Measurements from ENCODE around the gene LCA5L.
"Not testable (repeated sequence)": the region's sequence is repeated elsewhere in the genome, so short reads cannot be mapped to it uniquely, and the experiment has no call there.

DNA sequence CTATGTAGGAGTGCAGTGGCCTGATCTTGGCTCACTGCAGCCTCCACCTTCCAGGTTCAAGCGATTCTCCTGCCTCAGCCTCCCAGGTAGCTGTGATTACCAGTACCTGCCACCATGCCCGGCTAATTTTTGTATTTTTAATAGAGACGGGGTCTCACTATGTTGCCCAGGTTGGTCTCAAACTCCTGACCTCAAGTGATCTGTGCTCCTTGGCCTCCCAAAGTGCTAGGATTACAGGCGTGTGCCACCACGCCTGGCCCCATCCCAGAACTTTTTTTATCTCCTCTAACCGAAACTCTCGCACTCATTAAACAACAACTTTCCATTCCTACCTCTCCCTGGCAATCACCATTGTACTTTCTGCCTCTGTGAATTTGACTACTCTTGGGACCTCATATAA lies 63.5 kb downstream of the LCA5L start:
- TF ChIP-seq EZH2 (IDR thresholded peaks at IDR 0.05; ENCODE audit: borderline replicate concordance, low read length) = not testable (repeated sequence)
- TF ChIP-seq, protein P1, sequence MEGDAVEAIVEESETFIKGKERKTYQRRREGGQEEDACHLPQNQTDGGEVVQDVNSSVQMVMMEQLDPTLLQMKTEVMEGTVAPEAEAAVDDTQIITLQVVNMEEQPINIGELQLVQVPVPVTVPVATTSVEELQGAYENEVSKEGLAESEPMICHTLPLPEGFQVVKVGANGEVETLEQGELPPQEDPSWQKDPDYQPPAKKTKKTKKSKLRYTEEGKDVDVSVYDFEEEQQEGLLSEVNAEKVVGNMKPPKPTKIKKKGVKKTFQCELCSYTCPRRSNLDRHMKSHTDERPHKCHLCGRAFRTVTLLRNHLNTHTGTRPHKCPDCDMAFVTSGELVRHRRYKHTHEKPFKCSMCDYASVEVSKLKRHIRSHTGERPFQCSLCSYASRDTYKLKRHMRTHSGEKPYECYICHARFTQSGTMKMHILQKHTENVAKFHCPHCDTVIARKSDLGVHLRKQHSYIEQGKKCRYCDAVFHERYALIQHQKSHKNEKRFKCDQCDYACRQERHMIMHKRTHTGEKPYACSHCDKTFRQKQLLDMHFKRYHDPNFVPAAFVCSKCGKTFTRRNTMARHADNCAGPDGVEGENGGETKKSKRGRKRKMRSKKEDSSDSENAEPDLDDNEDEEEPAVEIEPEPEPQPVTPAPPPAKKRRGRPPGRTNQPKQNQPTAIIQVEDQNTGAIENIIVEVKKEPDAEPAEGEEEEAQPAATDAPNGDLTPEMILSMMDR (conservative IDR thresholded peaks at IDR 0.05 in 1 of 2, IDR thresholded peaks at IDR 0.05 in 1 of 2; ENCODE audit: extremely low read depth in 1 of 2, insufficient read depth in 1 of 2, low read depth in 1 of 2, low read length in 2 of 2) = not testable (repeated sequence)

Data from mammary epithelial cell (primary cell).